ENCODE measurements around the gene GPC3.

GPC3 gene

GRCh38 chrX:133598601-133599335 lies 386.6 kb downstream of the GPC3 start:
- Histone ChIP-seq H3K27me3 (ENCODE audit: insufficient read depth, low read length) (no peaks in the 10 kb centered on the region), H3K4me1 (ENCODE audit: insufficient read depth, low read length, severe bottlenecking) (no peaks in the 10 kb centered on the region), H3K4me2 (ENCODE audit: low read length) (no peak overlapping the region), H3K36me3 (ENCODE audit: insufficient read depth, low read length) (no peaks in the 10 kb centered on the region), H3F3A (ENCODE audit: insufficient read depth, low read length) (no peaks in the 10 kb centered on the region), H4K20me1 (ENCODE audit: insufficient read depth, low read length) (no peaks in the 10 kb centered on the region), H3K4me3 (ENCODE audit: low read depth, low read length, poor library complexity, severe bottlenecking) (no peak overlapping the region), H3K9me3 (ENCODE audit: low read length) (no peaks in the 10 kb centered on the region), H2AFZ (ENCODE audit: low read length) (no peak overlapping the region), H3K9ac (ENCODE audit: low read length) (no peak overlapping the region), H3K9me2 (ENCODE audit: low read depth, low read length) (no peaks in the 10 kb centered on the region), H3K79me2 (ENCODE audit: insufficient read depth, low read length) (no peaks in the 10 kb centered on the region), H3K27ac (ENCODE audit: low read depth, low read length, poor library complexity, severe bottlenecking) (no peak overlapping the region)
- TF ChIP-seq CTCF (IDR thresholded peaks at IDR 0.05; ENCODE audit: low read length) (no peak), EZH2 (IDR thresholded peaks at IDR 0.05; ENCODE audit: borderline replicate concordance, low read length) (no peak)

DNA sequence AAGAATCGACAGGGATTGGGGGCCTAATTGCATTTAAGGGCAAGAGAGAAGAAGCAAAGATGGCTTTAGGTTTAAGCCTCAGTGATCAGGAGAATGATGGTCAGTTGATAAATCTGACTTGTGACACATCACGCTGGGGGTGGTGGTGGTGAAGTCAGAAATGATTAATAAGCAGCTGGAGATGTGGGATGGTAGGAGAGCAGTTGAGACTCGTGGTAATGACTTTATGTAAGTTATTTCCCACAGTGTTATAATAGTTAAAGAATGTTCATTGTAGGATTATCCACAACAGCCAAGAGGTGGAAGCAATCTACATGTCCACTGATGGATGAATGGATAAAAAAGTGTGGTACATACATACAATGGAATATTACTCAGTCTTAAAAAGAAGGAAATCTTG lies 391.2 kb downstream of the GPC3 start:
- no peak overlapping the region for H3K4me2 ChIP-seq (ENCODE audit: low read length)
- H3K4me1 ChIP-seq (ENCODE audit: insufficient read depth, low read length, severe bottlenecking): no peaks in the 10 kb centered on the region
- no peaks in the 10 kb centered on the region for H3K27me3 ChIP-seq (ENCODE audit: insufficient read depth, low read length)
- TF ChIP-seq CTCF (IDR thresholded peaks at IDR 0.05; ENCODE audit: low read length): no peak
- TF ChIP-seq EZH2 (IDR thresholded peaks at IDR 0.05; ENCODE audit: borderline replicate concordance, low read length): no peak
- H2AFZ ChIP-seq (ENCODE audit: low read length): no peak overlapping the region
- no peak overlapping the region for H3K27ac ChIP-seq (ENCODE audit: low read depth, low read length, poor library complexity, severe bottlenecking)
- H3F3A ChIP-seq (ENCODE audit: insufficient read depth, low read length): no peaks in the 10 kb centered on the region
- no peaks in the 10 kb centered on the region for H3K9me3 ChIP-seq (ENCODE audit: low read length)
- no peaks in the 10 kb centered on the region for H3K79me2 ChIP-seq (ENCODE audit: insufficient read depth, low read length)
- H3K4me3 ChIP-seq (ENCODE audit: low read depth, low read length, poor library complexity, severe bottlenecking): no peak overlapping the region
- no peaks in the 10 kb centered on the region for H4K20me1 ChIP-seq (ENCODE audit: insufficient read depth, low read length)
- H3K9ac ChIP-seq (ENCODE audit: low read length): no peak overlapping the region
- no peaks in the 10 kb centered on the region for H3K36me3 ChIP-seq (ENCODE audit: insufficient read depth, low read length)
- H3K9me2 ChIP-seq (ENCODE audit: low read depth, low read length): no peaks in the 10 kb centered on the region

GRCh38 chrX:133593531-133593930 lies 391.9 kb downstream of the GPC3 start:
- Histone ChIP-seq H3K9me2 (ENCODE audit: low read depth, low read length) (no peaks in the 10 kb centered on the region), H3K4me2 (ENCODE audit: low read length) (no peak overlapping the region), H3K4me1 (ENCODE audit: insufficient read depth, low read length, severe bottlenecking) (no peaks in the 10 kb centered on the region), H3K4me3 (ENCODE audit: low read depth, low read length, poor library complexity, severe bottlenecking) (no peak overlapping the region), H4K20me1 (ENCODE audit: insufficient read depth, low read length) (no peaks in the 10 kb centered on the region), H3K27me3 (ENCODE audit: insufficient read depth, low read length) (no peaks in the 10 kb centered on the region), H3K36me3 (ENCODE audit: insufficient read depth, low read length) (no peaks in the 10 kb centered on the region), H3F3A (ENCODE audit: insufficient read depth, low read length) (no peaks in the 10 kb centered on the region), H3K9me3 (ENCODE audit: low read length) (no peaks in the 10 kb centered on the region), H2AFZ (ENCODE audit: low read length) (no peak overlapping the region), H3K27ac (ENCODE audit: low read depth, low read length, poor library complexity, severe bottlenecking) (no peak overlapping the region), H3K79me2 (ENCODE audit: insufficient read depth, low read length) (no peaks in the 10 kb centered on the region), H3K9ac (ENCODE audit: low read length) (no peak overlapping the region)
- TF ChIP-seq CTCF (IDR thresholded peaks at IDR 0.05; ENCODE audit: low read length) (no peak), EZH2 (IDR thresholded peaks at IDR 0.05; ENCODE audit: borderline replicate concordance, low read length) (no peak)
